Measurements from ENCODE around the gene NFILZ. TPM values are rescaled to one million over a fixed set of nuclear protein-coding genes. Genes with fewer than 3 reads are reported as not detected.

Gene NFILZ
- total RNA-seq, 1 experiment from 2014 or later: not detected

DNA sequence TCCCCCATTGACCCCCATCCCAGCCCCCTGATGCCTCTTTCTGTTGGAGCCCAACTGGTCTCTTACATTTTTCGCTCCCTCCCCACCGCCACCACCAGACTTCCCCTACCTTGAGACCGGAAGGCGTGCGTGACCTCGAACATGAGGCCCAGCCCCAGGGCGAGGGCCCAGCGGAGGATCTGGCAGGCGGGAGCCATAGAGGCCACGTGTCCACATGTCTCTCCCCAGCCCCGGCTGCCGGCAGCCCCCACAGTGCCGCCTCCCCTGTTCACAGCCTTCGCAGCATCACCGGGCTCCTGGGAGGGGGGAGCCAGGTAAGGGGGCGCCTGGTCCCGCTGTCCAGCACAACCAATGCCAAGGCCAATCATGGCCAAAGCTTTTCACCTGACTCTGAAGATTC, 24.9 kb upstream of the NFILZ start:
- Histone ChIP-seq H3K27me3 (replicated peaks) (no peaks in the 10 kb centered on the region), H3K27ac (no peak overlapping the region), H3K4me1 (replicated peaks) (peaks cover 22% of the 10 kb centered on the region), H3K4me3 (no peak overlapping the region), H3K9me3 (replicated peaks) (peaks cover 6% of the 10 kb centered on the region), H3K36me3 (peaks cover 27% of the 10 kb centered on the region)
- no peak for DNase-seq (ENCODE audit: low read depth in 1 of 2, low spot score in 2 of 2)

DNA sequence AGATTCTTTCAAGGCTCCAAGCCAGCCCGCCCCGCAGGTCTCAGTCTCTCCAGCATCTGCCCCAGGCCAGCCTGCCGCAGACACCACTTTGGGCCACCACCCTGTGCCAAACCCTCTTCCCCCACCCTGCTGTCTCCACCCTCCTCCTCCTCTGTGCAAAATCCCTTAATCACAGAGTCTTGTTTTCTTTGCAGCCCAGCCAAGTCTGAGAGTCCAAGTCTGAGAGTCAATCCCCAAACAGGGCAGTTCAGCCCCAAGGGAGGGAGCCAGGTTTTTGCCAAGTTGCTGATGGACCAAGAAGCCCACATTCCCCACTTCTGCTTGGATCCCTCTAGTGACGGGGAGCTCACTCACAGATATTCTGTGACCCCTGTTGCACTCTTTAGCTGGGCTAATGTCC, 23.0 kb upstream of the NFILZ start:
- Histone ChIP-seq H3K4me3 (no peak overlapping the region), H3K9me3 (replicated peaks) (peaks cover 6% of the 10 kb centered on the region), H3K4me1 (replicated peaks) (peaks cover 32% of the 10 kb centered on the region), H3K27ac (no peak overlapping the region), H3K27me3 (replicated peaks) (no peaks in the 10 kb centered on the region), H3K36me3 (peaks cover 27% of the 10 kb centered on the region)
- DNase-seq (ENCODE audit: low read depth in 1 of 2, low spot score in 2 of 2): no peak

GRCh38 chr19:8608941-8609278, 21.5 kb upstream of the NFILZ start:
- Histone ChIP-seq H3K27me3 (replicated peaks) (no peaks in the 10 kb centered on the region), H3K4me3 (peak overlapping the region; percentile 60), H3K4me1 (replicated peaks) (peaks cover 32% of the 10 kb centered on the region), H3K9me3 (replicated peaks) (peaks cover 6% of the 10 kb centered on the region), H3K36me3 (peaks cover 16% of the 10 kb centered on the region), H3K27ac (peak overlapping the region; percentile 64)
- DNase-seq (ENCODE audit: low read depth in 1 of 2, low spot score in 2 of 2): no peak

- H3K36me3 ChIP-seq: peaks cover 16% of the 10 kb centered on the region
- no peaks in the 10 kb centered on the region for H3K27me3 ChIP-seq (replicated peaks)
- peak overlapping the region; percentile 60 for H3K4me3 ChIP-seq
- peaks cover 32% of the 10 kb centered on the region for H3K4me1 ChIP-seq (replicated peaks)
- H3K27ac ChIP-seq: peak overlapping the region; percentile 64
- peaks cover 6% of the 10 kb centered on the region for H3K9me3 ChIP-seq (replicated peaks)
- peak; percentile 68 to 77 for DNase-seq (ENCODE audit: low read depth in 1 of 2, low spot score in 2 of 2)
These were observed 21.0 kb upstream of the NFILZ start for GRCh38 chr19:8609279-8610040.

DNA sequence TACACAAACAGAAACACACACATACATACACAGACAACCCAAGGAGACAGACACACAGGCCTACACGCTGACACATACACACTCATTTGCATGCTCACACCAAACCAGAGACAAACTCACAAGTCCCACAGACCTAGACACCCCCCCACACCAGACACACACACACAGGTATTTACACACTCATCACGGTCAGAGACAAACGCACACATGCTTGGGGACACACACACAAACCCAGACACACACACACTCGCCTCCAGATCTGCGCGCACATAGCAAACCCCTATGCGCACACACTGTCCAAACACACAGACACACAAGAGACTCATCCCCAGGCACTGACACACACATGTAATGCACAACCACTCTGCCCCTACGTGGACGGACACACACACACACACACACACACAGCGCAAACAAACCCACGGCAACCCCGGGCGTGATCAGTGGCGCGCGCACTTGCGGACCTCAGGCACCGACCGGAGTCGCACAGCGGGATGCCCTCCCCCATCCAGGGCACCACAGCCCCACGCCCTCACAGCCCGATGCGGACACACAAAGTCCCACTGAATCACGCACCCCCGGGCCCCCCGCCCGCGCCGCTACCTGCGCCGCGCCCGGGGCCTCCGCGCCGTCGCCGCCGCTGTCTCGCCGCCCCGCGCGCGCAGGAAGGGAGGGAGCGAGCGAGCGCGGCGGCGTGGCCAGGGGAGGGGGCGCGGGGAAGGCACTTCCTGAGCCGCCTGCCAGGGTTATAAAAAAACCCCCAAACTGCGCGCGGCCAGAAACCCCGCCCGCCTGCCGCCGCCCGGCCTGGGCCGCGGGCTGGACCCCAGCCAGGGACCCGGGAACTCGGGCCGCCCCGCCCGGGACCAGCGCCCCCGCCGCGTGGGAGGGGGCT, 20.1 kb upstream of the NFILZ start, which contains the start of gene ADAMTS10:
ADAMTS10 (minus strand) TSS at position 675 of the 895 bp plus-strand sequence. CDS start 5,005 bp downstream, outside the sequence.
- peak in 1 of 2 experiments; percentile 53 for DNase-seq (ENCODE audit: low read depth in 1 of 2, low spot score in 2 of 2)

GRCh38 chr19:8610936-8611300, 19.5 kb upstream of the NFILZ start:
- no peaks in the 10 kb centered on the region for H3K9me3 ChIP-seq (replicated peaks)
- H3K27me3 ChIP-seq (replicated peaks): no peaks in the 10 kb centered on the region
- no peak overlapping the region for H3K27ac ChIP-seq
- peaks cover 9% of the 10 kb centered on the region for H3K36me3 ChIP-seq
- H3K4me1 ChIP-seq (replicated peaks): peaks cover 39% of the 10 kb centered on the region
- H3K4me3 ChIP-seq: peak overlapping the region; percentile 60
- DNase-seq (ENCODE audit: low read depth in 1 of 2, low spot score in 2 of 2): no peak

More for the DNA sequence above, 20.1 kb upstream of the NFILZ start, which contains the start of gene ADAMTS10:
- H3K4me1 ChIP-seq (replicated peaks): peaks cover 38% of the 10 kb centered on the region
- H3K27ac ChIP-seq: peak within 1 kb of the TSS; percentile 64
- H3K4me3 ChIP-seq: peak within 1 kb of the TSS; percentile 60
- H3K27me3 ChIP-seq (replicated peaks): no peaks in the 10 kb centered on the region
- peaks cover 9% of the 10 kb centered on the region for H3K36me3 ChIP-seq
- no peaks in the 10 kb centered on the region for H3K9me3 ChIP-seq (replicated peaks)

DNA sequence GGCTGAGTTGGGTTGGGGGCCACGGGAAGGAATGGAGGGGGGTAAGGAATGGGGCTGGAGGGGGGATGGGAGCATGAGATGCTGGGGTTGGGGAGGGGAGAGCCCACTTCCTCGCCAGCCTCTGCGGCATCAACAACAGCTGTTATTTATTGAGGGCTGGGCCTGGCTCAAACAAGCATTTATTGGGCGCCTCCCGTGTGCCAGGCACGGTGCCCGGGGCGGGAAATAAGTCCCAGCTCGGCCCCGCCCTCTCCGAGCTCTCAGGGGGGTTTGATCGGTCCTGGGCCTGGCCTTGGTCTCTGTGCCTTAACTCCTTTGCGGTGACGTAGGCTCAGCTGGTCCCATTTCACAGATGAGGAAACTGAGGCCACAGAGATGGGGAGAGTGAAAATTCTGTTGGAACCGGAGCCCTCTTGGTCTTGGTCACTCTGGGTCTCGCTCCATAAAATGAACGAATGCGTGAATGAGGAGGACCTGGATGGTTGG, 19.0 kb upstream of the NFILZ start:
- H3K9me3 ChIP-seq (replicated peaks): no peaks in the 10 kb centered on the region
- peaks cover 9% of the 10 kb centered on the region for H3K36me3 ChIP-seq
- H3K27ac ChIP-seq: no peak overlapping the region
- peaks cover 39% of the 10 kb centered on the region for H3K4me1 ChIP-seq (replicated peaks)
- no peaks in the 10 kb centered on the region for H3K27me3 ChIP-seq (replicated peaks)
- DNase-seq (ENCODE audit: low read depth in 1 of 2, low spot score in 2 of 2): no peak
- H3K4me3 ChIP-seq: no peak overlapping the region

- Histone ChIP-seq H3K4me3 (no peak overlapping the region), H3K36me3 (peaks cover 9% of the 10 kb centered on the region), H3K4me1 (replicated peaks) (peaks cover 42% of the 10 kb centered on the region), H3K27me3 (replicated peaks) (no peaks in the 10 kb centered on the region), H3K27ac (no peak overlapping the region), H3K9me3 (replicated peaks) (no peaks in the 10 kb centered on the region)
- peak; percentile 62 to 74 for DNase-seq (ENCODE audit: low read depth in 1 of 2, low spot score in 2 of 2)
These were observed 18.3 kb upstream of the NFILZ start for GRCh38 chr19:8611877-8612806.

- no peaks in the 10 kb centered on the region for H3K27me3 ChIP-seq (replicated peaks)
- peaks cover 45% of the 10 kb centered on the region for H3K4me1 ChIP-seq (replicated peaks)
- no peaks in the 10 kb centered on the region for H3K9me3 ChIP-seq (replicated peaks)
- no peak for DNase-seq (ENCODE audit: low read depth in 1 of 2, low spot score in 2 of 2)
- H3K36me3 ChIP-seq: peaks cover 9% of the 10 kb centered on the region
- H3K4me3 ChIP-seq: no peak overlapping the region
- no peak overlapping the region for H3K27ac ChIP-seq
These were observed 17.6 kb upstream of the NFILZ start for GRCh38 chr19:8612807-8613171.

DNA sequence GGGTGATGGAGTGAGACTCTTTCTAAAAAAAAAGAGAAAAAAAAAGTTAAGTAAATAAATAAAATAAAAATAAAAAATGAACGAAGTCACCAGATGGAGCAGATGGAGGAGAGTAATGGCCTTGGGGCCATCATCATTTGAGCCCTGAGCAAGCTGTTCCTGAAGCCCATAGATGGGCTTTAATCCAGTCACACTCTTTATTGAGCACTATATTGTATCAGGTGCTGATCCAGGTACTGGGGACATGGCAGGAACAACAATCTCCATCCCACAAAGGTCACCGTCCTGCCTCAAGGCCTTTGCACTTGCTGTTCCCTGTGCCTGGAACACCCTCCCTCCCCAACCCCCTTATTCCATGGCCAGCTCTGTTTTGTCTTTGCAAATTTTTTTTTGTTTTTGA, 16.0 kb upstream of the NFILZ start:
- no peaks in the 10 kb centered on the region for H3K9me3 ChIP-seq (replicated peaks)
- peaks cover 46% of the 10 kb centered on the region for H3K4me1 ChIP-seq (replicated peaks)
- H3K36me3 ChIP-seq: no peaks in the 10 kb centered on the region; the same call in 1 of the 2 replicates
- no peaks in the 10 kb centered on the region for H3K27me3 ChIP-seq (replicated peaks)
- no peak overlapping the region for H3K4me3 ChIP-seq
- no peak for DNase-seq (ENCODE audit: low read depth in 1 of 2, low spot score in 2 of 2)
- no peak overlapping the region for H3K27ac ChIP-seq

DNA sequence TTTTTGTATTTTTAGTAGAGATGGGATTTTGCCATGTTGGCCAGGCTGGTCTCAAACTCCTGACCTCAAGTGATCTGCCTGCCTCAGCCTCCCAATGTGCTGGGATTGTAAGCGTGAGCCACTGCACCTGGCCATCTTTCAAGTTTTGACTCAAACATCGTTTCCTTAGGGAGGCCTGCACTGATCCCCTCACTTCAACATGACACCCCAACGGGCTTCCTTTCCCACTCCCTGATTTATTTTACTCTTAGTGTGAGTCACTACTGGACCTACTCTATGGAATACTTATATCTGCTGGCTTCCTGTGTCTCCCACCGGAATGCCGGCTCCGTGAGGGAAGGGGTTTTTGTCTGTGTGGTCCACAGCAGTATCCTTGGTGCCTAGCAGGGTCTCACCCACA, 15.4 kb upstream of the NFILZ start:
- Histone ChIP-seq H3K4me3 (no peak overlapping the region), H3K4me1 (replicated peaks) (peaks cover 41% of the 10 kb centered on the region), H3K27me3 (replicated peaks) (no peaks in the 10 kb centered on the region), H3K9me3 (replicated peaks) (no peaks in the 10 kb centered on the region), H3K36me3 (no peaks in the 10 kb centered on the region; the same call in 1 of the 2 replicates), H3K27ac (no peak overlapping the region)
- DNase-seq (ENCODE audit: low read depth in 1 of 2, low spot score in 2 of 2): peak in 1 of 2 experiments; percentile 31

GRCh38 chr19:8615813-8616596, 14.4 kb upstream of the NFILZ start:
- no peaks in the 10 kb centered on the region for H3K9me3 ChIP-seq (replicated peaks)
- DNase-seq (ENCODE audit: low read depth in 1 of 2, low spot score in 2 of 2): peak in 1 of 2 experiments; percentile 62
- no peaks in the 10 kb centered on the region for H3K27me3 ChIP-seq (replicated peaks)
- peaks cover 34% of the 10 kb centered on the region for H3K4me1 ChIP-seq (replicated peaks)
- H3K36me3 ChIP-seq: no peaks in the 10 kb centered on the region
- H3K27ac ChIP-seq: no peak overlapping the region
- H3K4me3 ChIP-seq: no peak overlapping the region

Data from SJSA1 (cell line).